Measurements from ENCODE around the gene HTRA1.

HTRA1 gene

GRCh38 chr10:122497241-122497640 lies 35.9 kb downstream of the HTRA1 start:
- DNase-seq, result no peak

- no peak for DNase-seq
These were observed 37.2 kb downstream of the HTRA1 start for GRCh38 chr10:122498521-122498920.

- no peak for DNase-seq
These were observed 37.7 kb downstream of the HTRA1 start for GRCh38 chr10:122499012-122499411.

GRCh38 chr10:122499491-122499941 lies 38.2 kb downstream of the HTRA1 start:
- DNase-seq, result no peak

GRCh38 chr10:122500194-122500593 lies 38.8 kb downstream of the HTRA1 start:
- DNase-seq, result no peak

GRCh38 chr10:122500726-122501125 lies 39.4 kb downstream of the HTRA1 start:
- DNase-seq, result no peak

GRCh38 chr10:122503012-122503411 lies 41.7 kb downstream of the HTRA1 start:
- DNase-seq, result no peak

- no peak for DNase-seq
These were observed 42.7 kb downstream of the HTRA1 start for GRCh38 chr10:122503886-122504609.

GRCh38 chr10:122504610-122504950 lies 43.2 kb downstream of the HTRA1 start:
- DNase-seq, result peak; percentile 28

- no peak for DNase-seq
These were observed 43.7 kb downstream of the HTRA1 start for GRCh38 chr10:122505011-122505410.

GRCh38 chr10:122505885-122506645 lies 44.7 kb downstream of the HTRA1 start:
- DNase-seq, result no peak

GRCh38 chr10:122507616-122508015 lies 46.3 kb downstream of the HTRA1 start:
- DNase-seq, result no peak

GRCh38 chr10:122508021-122508420 lies 46.7 kb downstream of the HTRA1 start:
- DNase-seq, result no peak

- DNase-seq, result no peak
These were observed 48.0 kb downstream of the HTRA1 start for GRCh38 chr10:122509323-122509722.

GRCh38 chr10:122510326-122510725 lies 49.0 kb downstream of the HTRA1 start:
- no peak for DNase-seq

- no peak for DNase-seq
These were observed 49.4 kb downstream of the HTRA1 start for GRCh38 chr10:122510736-122511135.

GRCh38 chr10:122513053-122513452 lies 51.7 kb downstream of the HTRA1 start:
- DNase-seq, result no peak

- DNase-seq, result no peak
These were observed 52.9 kb downstream of the HTRA1 start for GRCh38 chr10:122514045-122514840.

- no peak for DNase-seq
These were observed 53.7 kb downstream of the HTRA1 start for GRCh38 chr10:122515022-122515424.

- DNase-seq, result no peak
These were observed 54.4 kb downstream of the HTRA1 start for GRCh38 chr10:122515588-122516231.

- DNase-seq, result no peak
These were observed 55.4 kb downstream of the HTRA1 start for GRCh38 chr10:122516734-122517133.

GRCh38 chr10:122519144-122519543 lies 57.8 kb downstream of the HTRA1 start:
- no peak for DNase-seq

GRCh38 chr10:122519873-122520272 lies 58.5 kb downstream of the HTRA1 start:
- no peak for DNase-seq
